GM21619 (cell line): ENCODE data around the gene RBM20.

Experiments used
- ATAC-seq: cut with Tn5 transposase; IDR thresholded peaks from one replicate; pipeline ENCODE4 v1.9.1; 2021; ENCODE audit not compliant: unreplicated experiment

Gene RBM20

DNA sequence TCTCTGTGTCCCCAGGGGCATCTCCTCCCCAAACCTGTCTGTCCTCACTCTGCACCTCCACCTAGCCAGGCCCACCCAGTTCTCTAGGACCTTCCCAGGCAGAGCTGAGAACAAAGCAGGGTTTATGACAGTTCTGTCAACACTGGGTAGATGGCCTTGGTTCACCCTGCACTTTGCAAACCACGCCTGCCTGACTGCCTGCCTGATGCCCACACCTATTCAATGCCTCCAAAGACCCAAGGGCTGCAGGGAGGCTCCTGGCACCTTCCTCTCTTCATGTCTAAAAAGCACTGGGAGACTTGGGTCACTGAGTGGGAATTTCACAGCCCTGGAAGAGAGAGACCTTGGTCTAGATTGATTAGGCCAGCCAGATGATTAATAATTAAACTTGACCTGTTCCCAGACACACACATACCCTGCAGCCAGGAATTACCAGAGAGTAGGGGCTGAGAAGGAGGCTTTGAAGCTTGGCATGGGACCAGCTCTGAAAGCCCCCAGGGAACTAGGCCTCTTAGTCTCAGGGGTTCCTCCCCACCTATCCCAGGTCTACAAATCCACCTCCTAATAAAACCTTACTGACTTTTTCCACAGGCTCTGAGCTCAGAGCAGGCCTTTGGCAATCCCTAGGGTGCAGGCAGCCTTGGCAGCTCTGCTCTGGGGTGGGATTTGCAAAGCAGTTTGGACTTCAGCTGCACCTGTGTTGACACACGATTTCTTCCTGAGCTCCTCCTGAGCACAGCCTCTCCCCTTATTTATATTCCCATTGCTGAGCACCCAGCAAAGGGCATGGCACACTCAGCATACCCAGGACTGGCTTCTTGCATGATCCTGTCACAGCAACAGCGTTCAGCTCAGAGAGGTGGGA is 201.9 kb downstream of the RBM20 start:
- ATAC-seq: no peak

DNA sequence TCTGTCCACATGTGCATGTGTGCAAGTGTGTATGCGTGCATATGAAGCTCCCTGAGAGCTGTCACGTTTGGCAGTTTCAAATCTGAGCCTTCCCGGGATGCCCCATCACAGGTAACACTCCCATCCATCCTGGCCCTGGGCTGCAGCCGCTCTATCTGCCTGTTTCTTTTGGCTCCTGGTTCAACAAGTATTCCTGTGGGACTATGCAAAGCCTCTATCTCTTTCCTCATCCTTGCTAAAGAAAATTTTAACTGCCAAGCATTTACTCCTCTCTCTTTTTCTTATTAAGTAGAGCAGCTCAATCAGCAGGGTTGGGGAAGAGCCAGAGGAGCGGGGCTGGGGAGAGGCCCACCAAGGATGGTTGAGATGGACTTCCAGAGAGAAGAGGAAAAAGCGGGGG is 203.2 kb downstream of the RBM20 start:
- ATAC-seq: no peak

DNA sequence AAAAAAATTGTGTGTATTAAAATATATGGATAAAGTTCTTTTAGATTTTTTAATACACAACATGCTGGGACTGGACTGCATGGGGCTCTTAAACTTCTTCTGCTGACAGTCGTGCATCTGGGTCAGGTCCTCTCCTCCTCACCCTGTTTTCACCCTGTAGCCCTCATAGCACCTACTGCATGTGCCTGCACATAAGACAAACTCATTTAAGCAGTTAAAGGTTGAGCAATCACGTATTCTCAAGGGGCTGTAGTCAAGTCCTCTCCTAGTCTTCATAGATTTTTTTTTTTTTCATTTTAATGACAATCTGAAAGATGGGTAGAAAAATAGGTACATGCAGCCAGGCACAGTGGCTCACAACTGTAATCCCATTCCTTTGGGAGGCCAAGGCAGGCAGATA is 204.0 kb downstream of the RBM20 start:
- ATAC-seq: no peak

DNA sequence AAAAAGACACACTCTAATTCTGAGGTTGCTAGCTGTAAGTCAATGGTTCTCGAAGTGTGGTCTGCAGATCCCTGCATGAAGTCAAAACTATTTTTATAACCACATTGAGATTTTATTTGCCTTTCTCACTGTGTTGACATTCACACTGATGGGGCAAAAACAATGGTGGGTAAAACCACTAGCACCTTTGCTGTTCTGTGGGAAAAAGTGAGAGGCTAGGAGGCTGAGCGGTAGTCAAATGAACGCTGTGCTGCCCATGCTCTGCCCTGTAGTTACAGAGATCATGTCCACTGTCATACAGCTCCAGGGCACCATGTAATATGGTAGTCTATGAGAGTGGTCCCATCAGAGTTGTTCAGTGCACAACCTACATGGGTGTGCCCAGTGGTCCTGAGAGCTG is 206.0 kb downstream of the RBM20 start:
- ATAC-seq: no peak

DNA sequence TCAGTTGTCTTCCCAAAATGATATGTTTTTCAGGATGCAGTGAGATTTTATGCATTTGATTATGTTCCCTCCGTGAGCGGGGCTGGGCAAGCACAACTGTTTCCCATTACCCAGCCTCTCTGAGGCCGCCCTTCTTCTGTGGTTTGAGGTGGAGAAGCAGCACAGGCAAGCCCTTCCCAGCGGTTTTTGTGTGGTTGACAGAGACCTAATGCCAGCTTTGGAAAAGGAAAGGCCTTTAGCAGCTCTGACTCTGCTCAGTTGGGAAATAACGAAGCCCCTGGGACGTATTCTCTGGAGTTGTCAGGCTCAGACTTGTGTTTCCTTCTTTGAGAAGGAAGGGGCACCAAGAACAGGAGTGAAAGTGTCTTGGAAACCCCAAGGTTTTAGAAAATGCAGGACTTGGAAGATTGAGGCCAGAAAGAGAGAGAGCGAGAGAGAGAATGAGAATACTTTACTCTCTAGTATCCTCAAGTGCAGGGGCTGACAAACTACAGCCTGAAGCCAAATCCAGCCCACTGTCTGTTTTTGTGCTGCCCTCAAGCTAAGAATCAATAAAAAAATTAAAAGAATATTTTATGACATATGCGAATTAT is 207.0 kb downstream of the RBM20 start:
- no peak for ATAC-seq

DNA sequence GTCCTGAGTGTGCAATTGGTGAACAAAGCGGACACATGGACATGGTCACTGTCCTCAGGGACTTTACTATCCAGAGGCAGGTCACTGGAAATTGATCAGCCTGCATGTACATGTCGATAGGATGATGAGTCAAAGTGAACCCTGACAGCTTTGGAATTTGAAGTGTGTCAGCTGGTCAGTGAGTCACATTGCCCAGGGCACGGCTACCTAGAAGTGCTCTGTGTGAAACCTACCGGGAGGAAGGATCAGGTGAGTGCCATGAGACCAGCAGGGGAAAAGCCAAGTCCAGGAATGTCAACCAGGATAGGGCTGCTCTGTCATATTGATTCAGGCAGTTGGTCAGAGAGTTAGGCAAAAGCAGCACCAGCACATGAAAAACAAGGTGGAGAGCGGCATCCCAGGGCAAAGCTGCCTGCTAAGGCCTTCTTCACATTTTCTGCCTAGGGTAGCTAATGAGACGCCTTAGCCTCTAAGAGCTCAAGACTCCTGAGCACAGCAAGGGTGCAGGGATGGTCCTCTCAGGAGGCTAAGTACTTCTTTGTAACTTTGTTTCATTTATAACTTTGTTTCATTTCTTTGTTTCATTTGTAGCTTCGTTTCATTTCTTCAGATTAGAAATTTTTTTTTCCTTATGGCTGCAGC is 208.2 kb downstream of the RBM20 start:
- ATAC-seq: no peak

DNA sequence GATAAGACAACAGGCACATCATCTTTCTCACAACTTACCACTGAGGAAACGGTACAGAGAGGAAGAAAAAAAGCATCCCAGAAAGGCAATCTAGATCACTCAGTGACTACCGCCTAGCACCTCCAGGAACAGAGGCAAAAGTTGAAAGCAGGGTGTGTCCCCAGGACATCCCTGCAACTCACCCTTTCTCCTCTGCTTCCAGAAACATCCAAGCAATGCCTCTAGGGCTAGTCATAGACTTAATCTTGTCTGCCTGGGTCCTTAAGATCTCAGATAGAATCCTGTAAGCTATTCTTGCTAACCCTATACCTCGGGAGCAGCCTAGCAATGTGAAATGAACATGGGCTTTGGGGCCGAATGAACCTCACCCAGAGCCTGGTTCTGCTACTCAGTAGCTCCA is 208.8 kb downstream of the RBM20 start:
- ATAC-seq: no peak

DNA sequence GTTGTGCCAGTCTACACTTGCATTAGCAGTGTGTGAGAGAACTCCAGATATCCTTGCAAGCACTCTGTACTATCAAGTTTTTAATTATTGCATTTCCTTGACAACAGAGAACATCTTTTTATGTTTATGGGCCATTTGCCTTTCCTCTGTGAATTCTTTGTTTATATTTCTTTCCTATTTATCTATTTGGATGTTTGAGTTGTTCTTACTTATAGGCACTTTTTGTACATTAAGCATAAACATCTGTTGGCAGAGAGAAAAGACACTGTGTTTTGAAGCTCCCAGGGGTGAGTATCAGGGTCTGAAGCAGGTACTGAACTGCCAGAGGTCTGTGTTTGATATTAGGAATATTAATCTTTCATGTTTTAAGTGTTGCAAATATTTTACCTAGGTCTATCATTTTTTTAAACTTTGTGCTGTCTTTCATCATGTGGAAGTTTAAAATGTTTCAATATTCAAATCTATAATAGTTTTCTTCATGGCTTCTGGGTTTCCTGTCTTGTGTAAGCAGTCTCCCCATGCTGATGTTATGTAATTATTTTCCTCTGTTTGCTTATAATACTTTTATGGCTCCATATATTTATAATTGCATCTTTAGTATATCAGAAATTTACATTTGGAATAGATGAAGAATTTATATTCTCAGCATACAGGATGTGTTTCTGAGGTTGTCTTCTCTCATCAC is 209.9 kb downstream of the RBM20 start:
- ATAC-seq: no peak

DNA sequence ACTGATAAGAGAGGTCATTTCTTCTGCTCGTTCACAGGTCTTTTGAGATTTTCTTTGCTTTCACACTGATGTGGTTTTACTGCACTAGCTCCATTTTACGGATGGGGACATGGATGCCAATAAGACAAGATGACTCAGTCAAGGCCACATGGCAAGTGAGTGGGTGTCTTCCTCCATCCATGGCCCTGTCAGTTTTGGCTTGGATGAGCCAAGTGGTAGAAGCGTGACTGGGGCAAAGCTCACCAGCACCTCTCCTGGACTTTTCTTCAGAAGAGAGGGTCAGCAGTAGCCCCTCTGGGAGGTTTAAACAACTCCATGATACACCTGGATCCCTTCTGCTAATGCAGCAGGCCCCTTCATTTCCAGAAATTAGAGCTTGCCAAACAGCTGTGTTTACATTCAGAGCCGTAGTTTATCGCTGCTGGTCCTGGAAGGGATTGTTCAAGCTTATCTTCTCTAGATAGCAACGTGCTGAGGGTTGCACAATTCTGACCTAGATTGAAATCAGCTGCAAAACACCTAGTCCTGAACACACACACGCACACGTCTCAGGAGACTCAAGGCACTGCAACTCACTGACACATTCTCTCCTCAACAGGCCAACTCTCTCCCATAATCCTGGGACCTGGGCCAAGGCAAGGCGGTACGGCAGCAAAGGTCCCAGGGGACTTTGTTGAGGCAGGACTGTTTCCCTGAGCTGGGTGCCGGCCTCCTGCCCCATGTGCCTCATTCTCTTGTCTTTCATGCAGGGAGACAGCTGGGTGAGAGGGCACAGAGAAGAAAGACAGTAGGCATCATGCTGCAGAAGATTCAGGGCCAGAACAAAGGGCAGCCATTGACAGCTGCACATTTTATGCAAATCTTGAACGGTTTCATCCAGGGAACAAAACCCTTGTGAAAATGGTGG is 213.4 kb downstream of the RBM20 start:
- peak; percentile 23 for ATAC-seq

DNA sequence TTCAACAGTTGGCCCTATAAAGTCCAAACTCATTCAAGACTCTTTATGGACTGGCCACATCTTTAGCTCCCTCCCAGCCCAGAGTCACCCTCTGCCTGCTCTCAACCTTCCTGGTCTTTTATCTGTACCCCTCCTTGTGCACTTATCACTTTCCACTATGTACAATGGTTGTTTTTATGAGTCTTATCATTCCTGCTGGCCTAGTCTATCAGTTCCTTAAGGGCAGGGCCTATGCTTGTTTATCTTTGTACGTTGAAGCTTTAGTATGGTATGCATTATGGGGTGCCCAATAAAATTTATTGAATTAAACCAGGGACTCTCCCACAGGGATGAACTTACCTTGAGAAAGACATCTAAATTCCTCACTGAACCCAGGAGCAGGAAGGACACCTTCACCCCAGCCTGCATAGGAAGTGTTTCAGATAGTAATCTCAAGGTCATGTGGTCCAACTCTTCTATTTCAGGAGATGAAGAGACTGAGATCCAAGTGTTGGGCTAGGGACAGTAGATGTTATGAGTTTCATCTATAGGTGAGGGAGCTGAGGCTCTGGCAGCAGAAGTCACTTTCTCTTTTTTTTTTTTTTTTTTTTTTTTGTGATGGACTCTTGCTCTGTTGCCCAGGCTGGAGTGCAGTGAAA is 214.3 kb downstream of the RBM20 start:
- ATAC-seq: no peak

DNA sequence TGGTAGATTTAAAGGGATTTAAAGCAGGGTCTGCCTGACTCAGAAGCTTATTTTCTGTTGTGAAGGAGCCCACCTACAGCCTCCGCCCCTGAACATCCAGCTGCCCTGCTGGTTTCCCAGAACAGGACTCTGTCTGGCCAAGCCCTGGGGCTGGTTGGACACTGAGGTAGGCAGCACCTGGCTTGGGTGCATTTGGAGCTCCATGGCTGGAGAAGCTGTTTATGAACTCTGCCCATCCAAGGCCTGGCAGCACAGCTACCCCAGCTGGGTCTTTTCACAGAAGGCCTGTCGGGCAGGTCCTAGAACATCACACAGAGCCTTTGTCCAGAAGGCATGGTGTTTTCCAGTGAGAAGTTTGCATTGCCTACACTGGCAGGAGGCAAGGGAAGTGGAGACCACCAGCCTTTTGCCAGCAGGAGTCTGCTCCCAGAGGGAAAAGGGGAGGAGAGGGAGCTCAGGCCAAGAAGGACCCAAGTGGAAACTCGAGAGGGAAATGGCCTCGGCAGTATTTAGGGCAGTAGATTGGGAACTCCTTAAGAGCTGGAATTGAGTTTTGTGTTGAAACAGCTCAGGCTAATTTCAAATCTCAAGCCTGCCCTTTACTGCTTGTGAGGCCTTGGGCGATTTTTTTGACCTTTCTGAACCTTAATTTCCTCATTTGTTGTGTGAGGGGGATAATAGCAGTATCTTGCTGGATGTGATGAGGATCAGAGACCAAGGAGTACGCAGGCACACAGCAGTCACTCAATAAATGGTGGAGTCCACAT is 215.3 kb downstream of the RBM20 start:
- ATAC-seq: no peak

DNA sequence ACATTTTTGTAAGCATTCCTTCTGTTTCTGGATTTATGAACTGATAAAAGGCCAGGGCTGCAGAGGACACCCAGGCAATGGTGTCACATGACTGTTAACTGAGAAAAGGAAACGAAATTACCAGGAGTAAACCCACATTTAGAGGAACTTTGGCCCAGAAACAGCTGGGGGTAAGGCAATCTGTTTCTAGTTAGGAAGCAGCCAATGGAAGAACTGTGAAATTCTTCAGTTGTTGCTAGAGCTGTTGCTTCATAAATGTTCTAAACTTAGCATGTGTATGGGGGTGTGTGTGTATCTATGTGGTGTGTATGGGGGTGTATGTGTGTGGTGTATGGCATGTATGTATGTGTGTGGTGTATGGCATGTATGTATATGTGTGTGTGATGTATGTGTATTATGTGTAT is 215.8 kb downstream of the RBM20 start:
- ATAC-seq: no peak

DNA sequence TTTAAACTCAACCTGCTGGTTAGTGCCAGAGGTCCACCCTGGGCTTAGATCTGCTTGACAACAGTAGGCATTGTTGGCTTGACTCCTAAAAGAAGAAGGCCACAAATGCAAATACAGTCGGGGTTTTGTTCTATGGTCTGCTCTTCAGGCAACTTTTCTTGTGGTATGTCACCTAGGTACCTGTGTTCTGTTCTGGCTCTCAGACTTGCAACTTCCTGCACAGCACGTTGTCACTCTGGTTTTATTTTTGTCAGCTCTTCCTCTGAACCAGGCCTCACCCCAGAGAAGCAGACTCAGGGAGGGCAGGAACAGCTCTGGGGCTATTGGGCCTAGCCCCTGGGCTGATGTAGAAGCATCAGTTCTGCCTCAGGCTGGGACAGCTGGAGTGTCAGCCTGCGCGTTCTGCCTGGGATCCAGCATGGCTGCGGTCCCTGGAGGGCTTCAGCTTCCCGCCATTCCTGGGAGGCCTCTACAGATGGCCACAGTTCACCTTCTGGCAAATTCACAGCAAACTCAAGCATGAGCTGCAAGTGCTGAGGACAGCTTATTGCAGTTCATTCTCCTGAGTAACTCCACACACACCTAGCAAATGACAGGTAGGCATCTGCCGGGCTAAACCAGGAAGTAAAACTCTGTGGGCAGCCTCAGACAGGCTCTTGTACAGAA is 216.6 kb downstream of the RBM20 start:
- peak; percentile 58 for ATAC-seq

DNA sequence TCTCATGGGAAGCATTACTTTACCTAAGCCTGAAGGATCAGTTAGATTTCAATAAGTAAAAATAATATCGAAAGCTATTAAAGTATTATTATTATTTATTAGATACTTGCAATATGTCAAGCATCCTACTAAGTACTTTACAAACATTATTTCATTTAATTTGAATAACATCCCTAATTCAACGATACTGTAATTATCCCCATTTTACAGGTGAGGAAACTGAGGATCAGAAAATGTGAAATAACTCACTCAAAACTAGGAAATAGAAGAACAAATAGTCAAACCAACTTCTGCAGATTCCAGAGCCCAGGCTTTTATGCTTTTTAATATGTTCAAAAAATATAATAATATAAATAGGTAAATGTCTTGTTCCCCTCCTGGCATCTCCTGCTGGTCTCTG is 217.3 kb downstream of the RBM20 start:
- no peak for ATAC-seq

DNA sequence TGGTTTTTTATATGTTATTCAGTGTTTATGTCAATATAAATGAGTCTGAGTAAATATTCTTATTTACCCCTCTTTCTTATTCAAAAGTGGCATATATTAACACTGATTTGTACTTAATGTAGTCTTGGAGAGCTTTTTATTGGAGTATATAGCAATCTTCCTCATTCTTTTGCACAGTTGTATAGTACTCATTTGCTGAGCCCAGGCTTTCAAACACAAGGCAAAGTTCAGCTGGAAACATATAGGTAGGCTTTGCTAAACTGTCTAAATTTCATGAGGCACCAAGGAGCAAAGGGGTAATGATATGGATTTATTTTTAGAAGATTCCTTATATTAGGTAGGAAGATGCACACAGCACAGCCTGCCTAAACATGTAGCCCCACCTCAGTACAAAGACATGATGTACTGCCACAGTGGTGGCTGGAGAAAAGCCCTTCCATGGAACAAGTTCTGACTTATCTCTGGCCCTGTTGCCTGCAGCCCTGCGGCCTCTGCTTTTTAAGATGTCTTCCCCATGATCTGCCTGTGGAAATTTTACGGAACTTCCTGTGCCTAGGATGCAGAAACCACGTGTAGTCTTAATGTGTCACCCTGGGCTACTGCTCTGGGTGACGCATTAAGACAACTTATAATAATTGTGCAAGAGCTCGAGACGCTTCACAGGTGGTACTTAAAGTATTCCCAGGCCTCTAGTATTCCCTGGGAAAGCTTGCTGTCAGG is 218.0 kb downstream of the RBM20 start:
- no peak for ATAC-seq

DNA sequence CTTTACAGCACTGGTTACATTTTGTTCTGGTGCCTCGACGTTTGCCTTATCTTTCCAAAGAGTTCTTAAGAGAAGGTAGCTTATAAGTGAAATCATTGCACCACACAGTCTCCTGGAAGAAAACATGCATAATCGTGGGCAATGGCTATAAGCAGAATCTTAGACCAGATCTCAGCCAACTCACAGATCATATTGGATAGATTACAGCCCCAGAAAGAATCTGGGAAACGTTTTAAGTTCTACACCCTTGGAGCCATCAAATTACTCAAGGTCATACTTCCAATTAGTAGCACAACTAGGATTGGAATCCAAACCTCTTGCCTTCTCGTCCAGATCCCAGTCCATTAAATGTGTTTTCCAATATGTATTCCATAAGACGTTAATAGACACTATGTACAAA is 218.8 kb downstream of the RBM20 start:
- ATAC-seq: no peak

DNA sequence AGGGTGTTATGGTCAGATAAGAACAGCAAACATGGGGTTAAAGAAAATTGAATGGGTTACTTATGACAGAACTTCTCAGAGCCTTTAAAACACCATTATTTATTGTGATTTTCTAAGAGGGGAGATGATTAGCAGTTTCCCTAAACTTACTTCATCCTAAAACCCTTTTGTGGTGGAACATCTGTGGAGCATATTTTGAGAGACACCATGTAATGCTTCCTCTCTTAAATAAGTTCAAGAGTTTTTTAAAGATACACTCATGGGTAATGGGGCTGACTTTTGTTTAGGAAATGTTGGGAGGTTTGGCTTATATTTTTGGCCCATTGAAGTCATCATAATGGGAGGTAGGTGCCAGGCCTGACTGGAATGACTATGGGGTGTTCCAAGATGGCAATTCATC is 219.2 kb downstream of the RBM20 start:
- ATAC-seq: no peak

DNA sequence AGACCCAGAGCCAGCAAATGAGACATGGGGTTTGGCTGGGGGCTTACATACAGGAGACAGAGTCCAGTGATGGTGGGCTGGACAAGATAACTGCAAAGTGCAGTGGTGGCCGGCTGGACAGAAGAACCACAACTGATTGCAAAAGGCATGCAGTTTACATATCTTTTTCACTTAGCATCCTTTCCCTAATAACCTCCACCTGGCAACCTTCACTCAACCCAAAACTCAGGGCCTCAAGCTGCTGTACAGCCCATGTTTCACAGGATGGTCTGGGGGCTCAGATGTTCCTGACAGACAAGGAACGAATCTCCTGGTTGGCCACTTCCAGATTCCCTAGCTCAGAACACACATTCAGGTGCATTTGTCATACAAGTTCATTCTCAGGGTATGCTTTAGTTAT is 219.8 kb downstream of the RBM20 start:
- no peak for ATAC-seq
